NK-92 (cell line): Measurements from ENCODE around the gene ILDR2.

Experiments used
- DNase-seq: peaks from one replicate; lab custom pipeline; 2025; ENCODE audit not compliant: unreplicated experiment; lab: John Stamatoyannopoulos, UW

The ILDR2 gene

GRCh38 chr1:166925810-166926478 is 49.4 kb downstream of the ILDR2 start:
- no peak for DNase-seq

- no peak for DNase-seq
These were observed 50.4 kb downstream of the ILDR2 start for GRCh38 chr1:166924823-166925541.

GRCh38 chr1:166920561-166921475 is 54.5 kb downstream of the ILDR2 start:
- DNase-seq = no peak

GRCh38 chr1:166918956-166919316 is 56.4 kb downstream of the ILDR2 start:
- no peak for DNase-seq

- DNase-seq = no peak
These were observed 57.0 kb downstream of the ILDR2 start for GRCh38 chr1:166918088-166918955.

- DNase-seq = no peak
These were observed 59.4 kb downstream of the ILDR2 start for GRCh38 chr1:166915941-166916340.

- no peak for DNase-seq
These were observed 60.3 kb downstream of the ILDR2 start for GRCh38 chr1:166915042-166915441.

GRCh38 chr1:166914111-166914510 is 61.2 kb downstream of the ILDR2 start:
- no peak for DNase-seq

GRCh38 chr1:166911624-166912023 is 63.7 kb downstream of the ILDR2 start:
- no peak for DNase-seq

- DNase-seq = no peak
These were observed 64.8 kb downstream of the ILDR2 start for GRCh38 chr1:166910396-166910994.

GRCh38 chr1:166908942-166909341 is 66.4 kb downstream of the ILDR2 start:
- no peak for DNase-seq

- no peak for DNase-seq
These were observed 67.6 kb downstream of the ILDR2 start for GRCh38 chr1:166907763-166908162.

- DNase-seq = no peak
These were observed 68.3 kb downstream of the ILDR2 start for GRCh38 chr1:166907051-166907450.

- no peak for DNase-seq
These were observed 68.7 kb downstream of the ILDR2 start for GRCh38 chr1:166906647-166907046.

GRCh38 chr1:166905900-166906299 is 69.4 kb downstream of the ILDR2 start:
- DNase-seq = no peak

- no peak for DNase-seq
These were observed 70.2 kb downstream of the ILDR2 start for GRCh38 chr1:166905136-166905535.

GRCh38 chr1:166903232-166903631 is 72.1 kb downstream of the ILDR2 start:
- DNase-seq = no peak

- DNase-seq = no peak
These were observed 73.1 kb downstream of the ILDR2 start for GRCh38 chr1:166902279-166902678.

GRCh38 chr1:166900987-166901386 is 74.4 kb downstream of the ILDR2 start:
- no peak for DNase-seq

- no peak for DNase-seq
These were observed 75.6 kb downstream of the ILDR2 start for GRCh38 chr1:166899769-166900168.
